Neural cell (in vitro differentiated cells): Measurements from ENCODE around the gene DGCR8. TPM values are rescaled to one million over a fixed set of nuclear protein-coding genes. Genes with fewer than 3 reads are reported as not detected.

Experiments used
- H2AFZ ChIP-seq: fragments of 200-600, 300-800 bp; sonication (generic), shearing (Covaris generic); 2 replicates; pipeline ENCODE4 v1.6.0; 2014; ENCODE audit warnings: low read depth, mild to moderate bottlenecking, antibody characterized with exemption, low read length, moderate library complexity
- H3F3A ChIP-seq: fragments of 200-600 bp; shearing (Covaris generic); 2 replicates; pipeline ENCODE4 v1.6.1; 2016; ENCODE audit warnings: mild to moderate bottlenecking, moderate library complexity, mixed read lengths, antibody characterized with exemption, low read length; ENCODE audit not compliant: insufficient read depth, poor library complexity, severe bottlenecking
- H3K27ac ChIP-seq: fragments of 200-600, 300-800 bp; sonication (generic), shearing (Covaris generic); 2 replicates; pipeline ENCODE4 v1.5.1; 2014; ENCODE audit warnings: mild to moderate bottlenecking, low read length, moderate library complexity
- H3K27me3 ChIP-seq: fragments of 300-800, 200-600 bp; sonication (generic), shearing (Covaris generic); 2 replicates; pipeline ENCODE4 v1.6.0; 2014; ENCODE audit warnings: mild to moderate bottlenecking, low read depth, low read length, moderate library complexity; ENCODE audit not compliant: insufficient read depth
- H3K36me3 ChIP-seq: fragments of 300-800, 200-600 bp; sonication (generic), shearing (Covaris generic); 2 replicates; pipeline ENCODE4 v1.5.1; 2014; ENCODE audit warnings: mild to moderate bottlenecking, antibody characterized with exemption, low read length, moderate library complexity; ENCODE audit not compliant: insufficient read depth
- H3K4me2 ChIP-seq: fragments of 300-800, 200-600 bp; sonication (generic), shearing (Covaris generic); 2 replicates; pipeline ENCODE4 v1.6.0; 2014; ENCODE audit warnings: mild to moderate bottlenecking, low read length
- H3K4me3 ChIP-seq: fragments of 300-800, 200-600 bp; sonication (generic), shearing (Covaris generic); 2 replicates; pipeline ENCODE4 v1.5.1; 2014; ENCODE audit warnings: mild to moderate bottlenecking, low read length, moderate library complexity
- H3K79me2 ChIP-seq: fragments of 200-600 bp; shearing (Covaris generic); replicated peaks from 2 replicates; pipeline ENCODE4 v1.6.0; 2014; ENCODE audit warnings: mild to moderate bottlenecking, low read length, moderate library complexity; ENCODE audit not compliant: insufficient read depth
- H3K9ac ChIP-seq: fragments of 300-800, 200-600 bp; sonication (generic), shearing (Covaris generic); 2 replicates; pipeline ENCODE4 v1.6.1; 2016; ENCODE audit warnings: mild to moderate bottlenecking, low read length, mixed read lengths
- H3K9me2 ChIP-seq: fragments of 200-600 bp; shearing (Covaris generic); 2 replicates; pipeline ENCODE4 v1.6.1; 2016; ENCODE audit warnings: mild to moderate bottlenecking, low read length, mixed read lengths; ENCODE audit not compliant: insufficient read depth
- H3K9me3 ChIP-seq: fragments of 200-600, 300-800 bp; sonication (generic), shearing (Covaris generic); 2 replicates; pipeline ENCODE4 v1.6.1; 2016; ENCODE audit warnings: mild to moderate bottlenecking, mixed run types, low read length, moderate library complexity, mixed read lengths
- H4K20me1 ChIP-seq: fragments of 200-600 bp; shearing (Covaris generic); 2 replicates; pipeline ENCODE4 v1.6.1; 2016; ENCODE audit warnings: mild to moderate bottlenecking, mixed run types; ENCODE audit not compliant: insufficient read depth
- EP300 ChIP-seq: fragments of 450-650 bp; conservative IDR thresholded peaks from 2 replicates; pipeline ENCODE4 v1.6.1; 2014; ENCODE audit warnings: antibody characterized with exemption, mild to moderate bottlenecking, moderate library complexity; ENCODE audit not compliant: poor library complexity, severe bottlenecking
- EZH2 ChIP-seq: fragments of 200-600, 300-800 bp; shearing (Covaris generic), sonication (generic); IDR thresholded peaks from 2 replicates; pipeline ENCODE4 v1.6.1; 2014; ENCODE audit warnings: antibody characterized with exemption, low read length, borderline replicate concordance, mild to moderate bottlenecking; ENCODE audit not compliant: insufficient read depth, poor library complexity, severe bottlenecking
- MXI1 ChIP-seq: fragments of 450-650 bp; conservative IDR thresholded peaks from 2 replicates; pipeline ENCODE4 v1.6.1; 2014; ENCODE audit warnings: antibody characterized with exemption, mild to moderate bottlenecking; ENCODE audit not compliant: poor library complexity, severe bottlenecking
- POLR2AphosphoS5 ChIP-seq: IDR thresholded peaks from 2 replicates; pipeline ENCODE4 v1.6.1; 2012
- RAD21 ChIP-seq: fragments of 450-650 bp; conservative IDR thresholded peaks from 2 replicates; pipeline ENCODE4 v1.6.1; 2014; ENCODE audit warnings: antibody characterized with exemption, mild to moderate bottlenecking, moderate library complexity
- SMC3 ChIP-seq: fragments of 450-650 bp; conservative IDR thresholded peaks from 2 replicates; pipeline ENCODE4 v1.6.1; 2014; ENCODE audit warnings: antibody characterized with exemption, mild to moderate bottlenecking, moderate library complexity; ENCODE audit not compliant: poor library complexity
- TAF1 ChIP-seq: IDR thresholded peaks from 2 replicates; pipeline ENCODE4 v1.6.1; 2012; ENCODE audit warnings: low read depth
- polyA plus RNA-seq: library from polyadenylated mRNA; depleted of rRNA; stranded (reverse); fragments of >200 nt; gene quantifications from 2 replicates; pipeline ENCODE4 v1.2.3, GENCODE V29; 2014
- TF ChIP-seq, protein P1 (sequence below): IDR thresholded peaks from 2 replicates; pipeline ENCODE4 v1.6.1; 2012; ENCODE audit warnings: borderline replicate concordance
- TF ChIP-seq, protein P2 (sequence below): fragments of 450-650 bp; IDR thresholded peaks from 2 replicates; pipeline ENCODE4 v1.5.1; 2014; ENCODE audit warnings: antibody characterized with exemption, mild to moderate bottlenecking, moderate library complexity; ENCODE audit not compliant: poor library complexity, severe bottlenecking

The DGCR8 gene
- polyA plus RNA-seq, 1 donor from 2014 or later = 48.9 TPM

DNA sequence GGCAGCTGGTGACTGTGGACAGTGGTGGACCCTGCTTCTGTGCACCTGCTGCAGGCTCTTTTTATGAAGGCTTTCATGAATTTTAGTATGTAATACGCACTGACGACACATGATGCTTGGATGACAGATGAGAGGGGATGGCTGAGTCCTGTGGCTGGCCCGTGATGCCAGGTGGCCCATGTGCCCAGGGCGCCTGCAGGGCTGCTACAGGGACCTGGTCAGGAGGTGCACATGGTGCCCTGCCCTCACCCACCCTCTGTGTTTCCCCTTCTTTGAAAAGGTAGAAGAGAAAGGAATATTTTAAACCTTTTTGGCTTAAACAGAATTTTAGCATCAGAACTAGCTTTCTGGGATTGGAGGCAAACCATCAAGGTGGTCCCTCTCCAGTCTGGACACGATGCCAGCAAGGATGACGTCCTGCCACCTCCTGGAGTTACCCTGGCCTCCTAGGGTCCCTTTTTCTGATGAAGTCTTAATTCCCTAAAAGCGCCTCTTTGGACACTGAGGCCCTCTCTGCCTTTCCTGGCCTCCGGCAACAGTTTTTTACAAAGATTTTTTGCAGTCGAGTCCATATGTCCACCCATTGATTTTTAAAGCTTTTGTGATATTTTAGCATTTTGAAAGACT, 30.4 kb downstream of the DGCR8 start:
- H3K36me3 ChIP-seq = peaks cover 6% of the 10 kb centered on the region
- TF ChIP-seq MXI1 (no peak), EP300 (no peak), POLR2AphosphoS5 (no peak), SMC3 (no peak), EZH2 (no peak), RAD21 (no peak), TAF1 (no peak)
- TF ChIP-seq, protein P1, sequence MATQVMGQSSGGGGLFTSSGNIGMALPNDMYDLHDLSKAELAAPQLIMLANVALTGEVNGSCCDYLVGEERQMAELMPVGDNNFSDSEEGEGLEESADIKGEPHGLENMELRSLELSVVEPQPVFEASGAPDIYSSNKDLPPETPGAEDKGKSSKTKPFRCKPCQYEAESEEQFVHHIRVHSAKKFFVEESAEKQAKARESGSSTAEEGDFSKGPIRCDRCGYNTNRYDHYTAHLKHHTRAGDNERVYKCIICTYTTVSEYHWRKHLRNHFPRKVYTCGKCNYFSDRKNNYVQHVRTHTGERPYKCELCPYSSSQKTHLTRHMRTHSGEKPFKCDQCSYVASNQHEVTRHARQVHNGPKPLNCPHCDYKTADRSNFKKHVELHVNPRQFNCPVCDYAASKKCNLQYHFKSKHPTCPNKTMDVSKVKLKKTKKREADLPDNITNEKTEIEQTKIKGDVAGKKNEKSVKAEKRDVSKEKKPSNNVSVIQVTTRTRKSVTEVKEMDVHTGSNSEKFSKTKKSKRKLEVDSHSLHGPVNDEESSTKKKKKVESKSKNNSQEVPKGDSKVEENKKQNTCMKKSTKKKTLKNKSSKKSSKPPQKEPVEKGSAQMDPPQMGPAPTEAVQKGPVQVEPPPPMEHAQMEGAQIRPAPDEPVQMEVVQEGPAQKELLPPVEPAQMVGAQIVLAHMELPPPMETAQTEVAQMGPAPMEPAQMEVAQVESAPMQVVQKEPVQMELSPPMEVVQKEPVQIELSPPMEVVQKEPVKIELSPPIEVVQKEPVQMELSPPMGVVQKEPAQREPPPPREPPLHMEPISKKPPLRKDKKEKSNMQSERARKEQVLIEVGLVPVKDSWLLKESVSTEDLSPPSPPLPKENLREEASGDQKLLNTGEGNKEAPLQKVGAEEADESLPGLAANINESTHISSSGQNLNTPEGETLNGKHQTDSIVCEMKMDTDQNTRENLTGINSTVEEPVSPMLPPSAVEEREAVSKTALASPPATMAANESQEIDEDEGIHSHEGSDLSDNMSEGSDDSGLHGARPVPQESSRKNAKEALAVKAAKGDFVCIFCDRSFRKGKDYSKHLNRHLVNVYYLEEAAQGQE = no peak
- TF ChIP-seq, protein P2, sequence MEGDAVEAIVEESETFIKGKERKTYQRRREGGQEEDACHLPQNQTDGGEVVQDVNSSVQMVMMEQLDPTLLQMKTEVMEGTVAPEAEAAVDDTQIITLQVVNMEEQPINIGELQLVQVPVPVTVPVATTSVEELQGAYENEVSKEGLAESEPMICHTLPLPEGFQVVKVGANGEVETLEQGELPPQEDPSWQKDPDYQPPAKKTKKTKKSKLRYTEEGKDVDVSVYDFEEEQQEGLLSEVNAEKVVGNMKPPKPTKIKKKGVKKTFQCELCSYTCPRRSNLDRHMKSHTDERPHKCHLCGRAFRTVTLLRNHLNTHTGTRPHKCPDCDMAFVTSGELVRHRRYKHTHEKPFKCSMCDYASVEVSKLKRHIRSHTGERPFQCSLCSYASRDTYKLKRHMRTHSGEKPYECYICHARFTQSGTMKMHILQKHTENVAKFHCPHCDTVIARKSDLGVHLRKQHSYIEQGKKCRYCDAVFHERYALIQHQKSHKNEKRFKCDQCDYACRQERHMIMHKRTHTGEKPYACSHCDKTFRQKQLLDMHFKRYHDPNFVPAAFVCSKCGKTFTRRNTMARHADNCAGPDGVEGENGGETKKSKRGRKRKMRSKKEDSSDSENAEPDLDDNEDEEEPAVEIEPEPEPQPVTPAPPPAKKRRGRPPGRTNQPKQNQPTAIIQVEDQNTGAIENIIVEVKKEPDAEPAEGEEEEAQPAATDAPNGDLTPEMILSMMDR = no peak
- no peak overlapping the region for H3K27ac ChIP-seq

DNA sequence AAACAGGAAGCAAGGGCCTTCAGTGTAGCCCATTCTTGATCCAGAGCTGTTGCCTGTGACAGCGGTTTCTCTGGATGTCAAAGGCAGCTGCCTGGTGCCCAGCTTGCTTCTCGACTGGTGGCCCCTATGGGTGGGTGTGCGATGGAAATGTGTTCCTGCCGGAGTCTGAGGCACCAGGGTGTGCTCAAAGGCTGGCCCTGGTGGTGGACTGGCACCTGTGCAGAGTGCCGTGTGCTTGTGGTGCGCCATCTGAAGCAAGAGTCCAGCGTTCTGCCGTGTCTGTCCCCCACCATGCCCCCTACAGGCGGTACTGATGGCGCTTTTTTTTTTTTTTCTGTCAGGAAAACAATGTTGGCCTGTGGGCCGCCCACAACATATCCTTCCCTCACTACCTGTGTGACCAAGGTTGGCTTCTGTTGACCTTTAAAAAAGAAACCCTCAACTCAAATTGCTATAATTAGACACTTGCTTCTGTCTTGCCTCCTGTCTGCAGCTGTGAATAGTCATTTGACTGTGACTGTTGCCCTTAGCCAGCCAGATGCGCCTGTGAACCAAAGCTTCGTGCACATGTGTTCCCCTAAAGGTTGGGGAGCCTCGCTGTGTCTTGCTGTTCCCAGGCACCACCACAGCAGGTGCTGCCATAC, 31.1 kb downstream of the DGCR8 start:
- Histone ChIP-seq H3K4me2 (no peak overlapping the region), H2AFZ (no peak overlapping the region), H3K9ac (no peak overlapping the region), H3K27ac (no peak overlapping the region), H3K4me3 (no peak overlapping the region), H3K36me3 (peaks cover 6% of the 10 kb centered on the region), H4K20me1 (no peaks in the 10 kb centered on the region), H3K9me3 (no peaks in the 10 kb centered on the region), H3K27me3 (no peaks in the 10 kb centered on the region), H3F3A (no peaks in the 10 kb centered on the region), H3K9me2 (no peaks in the 10 kb centered on the region), H3K79me2 (peaks cover 9% of the 10 kb centered on the region)
- TF ChIP-seq SMC3 (no peak), POLR2AphosphoS5 (no peak), EP300 (no peak), EZH2 (no peak)
- TF ChIP-seq, protein P2 = peak; percentile 50

More for the DNA sequence above, 30.4 kb downstream of the DGCR8 start:
- H3K4me2 ChIP-seq = no peak overlapping the region
- no peak overlapping the region for H3K9ac ChIP-seq
- no peaks in the 10 kb centered on the region for H3K9me2 ChIP-seq
- no peaks in the 10 kb centered on the region for H3K9me3 ChIP-seq
- peaks cover 2% of the 10 kb centered on the region for H3K79me2 ChIP-seq
- no peaks in the 10 kb centered on the region for H3K27me3 ChIP-seq
- H3F3A ChIP-seq = no peaks in the 10 kb centered on the region
- no peak overlapping the region for H2AFZ ChIP-seq
- H4K20me1 ChIP-seq = no peaks in the 10 kb centered on the region
- H3K4me3 ChIP-seq = no peak overlapping the region
